ENCODE results near the gene TTPAL.

Gene TTPAL

GRCh38 chr20:44475694-44476560 lies at the start of gene TTPAL:
TSS of gene TTPAL (plus strand) at chr20:44475874. CDS start at chr20:44480000, 4,126 bp downstream.
- DNase-seq (ENCODE audit: low spot score): peak; percentile 85

- no peak for DNase-seq (ENCODE audit: low spot score)
These were observed 49.8 kb upstream of the TTPAL start for GRCh38 chr20:44425923-44426322.

GRCh38 chr20:44426879-44427790 lies 48.5 kb upstream of the TTPAL start:
- no peak for DNase-seq (ENCODE audit: low spot score)

- DNase-seq (ENCODE audit: low spot score): no peak
These were observed 47.9 kb upstream of the TTPAL start for GRCh38 chr20:44427804-44428173.

- no peak for DNase-seq (ENCODE audit: low spot score)
These were observed 47.3 kb upstream of the TTPAL start for GRCh38 chr20:44428174-44429016.

GRCh38 chr20:44429017-44429339 lies 46.7 kb upstream of the TTPAL start:
- DNase-seq (ENCODE audit: low spot score): no peak

GRCh38 chr20:44429419-44430269 lies 46.0 kb upstream of the TTPAL start:
- DNase-seq (ENCODE audit: low spot score): no peak

GRCh38 chr20:44430270-44431065 lies 45.2 kb upstream of the TTPAL start:
- no peak for DNase-seq (ENCODE audit: low spot score)

GRCh38 chr20:44431118-44431501 lies 44.6 kb upstream of the TTPAL start:
- DNase-seq (ENCODE audit: low spot score): no peak

- no peak for DNase-seq (ENCODE audit: low spot score)
These were observed 44.0 kb upstream of the TTPAL start for GRCh38 chr20:44431502-44432234.

- no peak for DNase-seq (ENCODE audit: low spot score)
These were observed 42.8 kb upstream of the TTPAL start for GRCh38 chr20:44432618-44433577.

- no peak for DNase-seq (ENCODE audit: low spot score)
These were observed 41.7 kb upstream of the TTPAL start for GRCh38 chr20:44433751-44434538.

- no peak for DNase-seq (ENCODE audit: low spot score)
These were observed 39.9 kb upstream of the TTPAL start for GRCh38 chr20:44435630-44436335.

- no peak for DNase-seq (ENCODE audit: low spot score)
These were observed 39.3 kb upstream of the TTPAL start for GRCh38 chr20:44436393-44436792.

GRCh38 chr20:44437497-44437896 lies 38.2 kb upstream of the TTPAL start:
- no peak for DNase-seq (ENCODE audit: low spot score)

GRCh38 chr20:44438782-44439181 lies 36.9 kb upstream of the TTPAL start:
- no peak for DNase-seq (ENCODE audit: low spot score)

- no peak for DNase-seq (ENCODE audit: low spot score)
These were observed 36.4 kb upstream of the TTPAL start for GRCh38 chr20:44439318-44439717.

Data from putamen (tissue), 1 donor.